Loucy (cell line): ENCODE results near the gene KIRREL3.

ENCODE experiments used
- H2AFZ ChIP-seq: fragments of 200-600 bp; sonication (generic); 2 replicates; pipeline ENCODE4 v1.6.0; 2016; ENCODE audit warnings: antibody characterized with exemption, mild to moderate bottlenecking, low read length, moderate library complexity
- H3F3A ChIP-seq: fragments of 200-600 bp; 2 replicates; pipeline ENCODE4 v1.6.0; 2016; ENCODE audit warnings: antibody characterized with exemption, low read depth, mild to moderate bottlenecking
- H3K27me3 ChIP-seq: fragments of 200-600 bp; sonication (generic); 2 replicates; pipeline ENCODE4 v1.6.1; 2014; ENCODE audit warnings: low read length, mild to moderate bottlenecking; ENCODE audit not compliant: insufficient read depth, poor library complexity, severe bottlenecking
- H3K36me3 ChIP-seq: fragments of 200-600 bp; sonication (generic); 2 replicates; pipeline ENCODE4 v1.6.1; 2016; ENCODE audit warnings: low read length; ENCODE audit not compliant: insufficient read depth
- H3K4me1 ChIP-seq: fragments of 200-600 bp; sonication (generic); 2 replicates; pipeline ENCODE4 v1.5.1; 2014; ENCODE audit warnings: low read length, mild to moderate bottlenecking; ENCODE audit not compliant: insufficient read depth, poor library complexity, severe bottlenecking
- H3K4me2 ChIP-seq: fragments of 200-600 bp; sonication (generic); 2 replicates; pipeline ENCODE4 v1.6.0; 2014; ENCODE audit warnings: antibody characterized with exemption, low read length, low read depth, mild to moderate bottlenecking; ENCODE audit not compliant: poor library complexity, severe bottlenecking
- H3K4me3 ChIP-seq: fragments of 200-600 bp; sonication (generic); 2 replicates; pipeline ENCODE4 v1.5.1; 2014; ENCODE audit warnings: low read length, mild to moderate bottlenecking, mixed read lengths; ENCODE audit not compliant: poor library complexity, severe bottlenecking
- H3K79me2 ChIP-seq: fragments of 200-600 bp; sonication (generic); 2 replicates; pipeline ENCODE4 v1.6.1; 2014; ENCODE audit warnings: low read length; ENCODE audit not compliant: insufficient read depth
- H3K9ac ChIP-seq: fragments of 200-600 bp; sonication (generic); 2 replicates; pipeline ENCODE4 v1.6.0; 2014; ENCODE audit warnings: mild to moderate bottlenecking, low read depth, low read length, moderate library complexity; ENCODE audit not compliant: poor library complexity, severe bottlenecking
- H3K9me2 ChIP-seq: fragments of 200-600 bp; sonication (generic); replicated peaks from 2 replicates; pipeline ENCODE4 v1.6.1; 2016; ENCODE audit warnings: low read depth, low read length, mixed read lengths
- H3K9me3 ChIP-seq: fragments of 200-600 bp; sonication (generic); 2 replicates; pipeline ENCODE4 v1.6.1; 2014; ENCODE audit warnings: mild to moderate bottlenecking, antibody characterized with exemption, low read length, low read depth; ENCODE audit not compliant: insufficient read depth
- H4K20me1 ChIP-seq: fragments of 200-600 bp; sonication (generic); 2 replicates; pipeline ENCODE4 v1.6.0; 2014; ENCODE audit warnings: antibody characterized with exemption, low read length, mild to moderate bottlenecking; ENCODE audit not compliant: insufficient read depth, poor library complexity, severe bottlenecking
- CTCF ChIP-seq: fragments of 200-600 bp; sonication (generic); conservative IDR thresholded peaks from 2 replicates; pipeline ENCODE4 v1.5.1; 2014; ENCODE audit warnings: mild to moderate bottlenecking, antibody characterized with exemption, low read length
- EZH2phosphoT487 ChIP-seq: fragments of 200-600 bp; IDR thresholded peaks from 2 replicates; pipeline ENCODE4 v1.6.1; 2018; ENCODE audit warnings: antibody characterized with exemption, mild to moderate bottlenecking, moderate library complexity, borderline replicate concordance

KIRREL3 gene

DNA sequence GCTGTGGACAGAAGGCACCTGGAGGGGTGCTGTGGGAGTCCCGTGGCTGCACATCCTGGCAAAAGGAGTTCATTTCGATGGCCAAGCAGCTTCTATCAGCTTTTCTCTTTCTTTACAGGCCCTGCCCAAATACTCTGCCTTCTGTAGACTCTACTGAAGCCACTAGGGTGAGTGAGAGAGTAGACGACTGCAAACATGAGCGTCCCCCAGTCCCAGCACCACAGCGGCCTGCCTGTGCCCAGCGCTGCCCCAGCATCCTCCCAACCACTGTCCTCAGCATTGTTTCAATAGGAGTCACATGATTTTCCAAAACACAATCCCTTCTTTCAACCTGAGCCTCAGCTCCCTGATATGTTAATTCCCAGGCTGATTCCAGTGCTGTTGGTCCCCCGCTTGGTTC lies 110.0 kb downstream of the KIRREL3 start:
- Histone ChIP-seq H3K4me1 (no peaks in the 10 kb centered on the region), H3K4me2 (no peak overlapping the region), H2AFZ (no peak overlapping the region), H3K4me3 (no peak overlapping the region), H3K9ac (no peak overlapping the region), H3K79me2 (no peaks in the 10 kb centered on the region), H4K20me1 (no peaks in the 10 kb centered on the region), H3K9me2 (no peaks in the 10 kb centered on the region), H3F3A (no peaks in the 10 kb centered on the region), H3K9me3 (no peaks in the 10 kb centered on the region), H3K27me3 (no peaks in the 10 kb centered on the region), H3K36me3 (no peaks in the 10 kb centered on the region)
- TF ChIP-seq EZH2phosphoT487 (no peak), CTCF (no peak)

- Histone ChIP-seq H3F3A (no peaks in the 10 kb centered on the region), H3K4me2 (no peak overlapping the region), H2AFZ (no peak overlapping the region), H3K27me3 (no peaks in the 10 kb centered on the region), H3K4me1 (no peaks in the 10 kb centered on the region), H4K20me1 (no peaks in the 10 kb centered on the region), H3K9ac (no peak overlapping the region), H3K9me2 (no peaks in the 10 kb centered on the region), H3K9me3 (no peaks in the 10 kb centered on the region), H3K4me3 (no peak overlapping the region), H3K36me3 (no peaks in the 10 kb centered on the region), H3K79me2 (no peaks in the 10 kb centered on the region)
- TF ChIP-seq EZH2phosphoT487: no peak
- TF ChIP-seq CTCF: no peak
Measured at GRCh38 chr11:126888115-126888712, 112.4 kb downstream of the KIRREL3 start.

DNA sequence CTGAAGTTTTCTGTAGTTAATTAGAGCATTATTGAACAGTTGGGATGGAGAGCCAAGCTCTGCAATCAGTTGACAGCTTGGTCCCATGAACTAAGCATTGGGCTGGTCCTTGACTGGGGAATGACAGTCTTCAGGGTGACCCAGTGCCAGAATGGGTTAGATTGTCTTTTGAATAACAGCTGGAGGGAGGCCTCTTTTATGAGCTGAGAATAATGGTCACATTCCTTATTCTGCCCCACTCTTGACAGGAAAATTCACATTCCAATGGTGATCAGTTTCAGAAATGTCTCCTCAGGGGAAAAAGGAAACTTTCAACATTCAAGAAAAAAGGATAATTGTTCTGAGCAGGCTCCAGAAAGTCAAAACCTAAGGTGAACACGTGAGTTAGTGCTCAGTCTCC lies 113.9 kb downstream of the KIRREL3 start:
- Histone ChIP-seq H3K4me2 (no peak overlapping the region), H4K20me1 (no peaks in the 10 kb centered on the region), H3K36me3 (no peaks in the 10 kb centered on the region), H2AFZ (no peak overlapping the region), H3K79me2 (no peaks in the 10 kb centered on the region), H3K4me3 (no peak overlapping the region), H3K4me1 (no peaks in the 10 kb centered on the region), H3K27me3 (no peaks in the 10 kb centered on the region), H3K9me3 (no peaks in the 10 kb centered on the region), H3K9me2 (no peaks in the 10 kb centered on the region), H3K9ac (no peak overlapping the region), H3F3A (no peaks in the 10 kb centered on the region)
- TF ChIP-seq EZH2phosphoT487 (no peak), CTCF (no peak)
